ENCODE results near the gene SEMA4B. TPM values are rescaled to one million over a fixed set of nuclear protein-coding genes. Genes with fewer than 3 reads are reported as not detected.

Gene SEMA4B
- total and polyA plus RNA-seq, 9 of the 15 experiments (the other 6 are each of a cell fraction or from before 2014, with no cell fraction given) = 1.3 to 33.6 (median 11.0) TPM

- TF ChIP-seq, protein P1, sequence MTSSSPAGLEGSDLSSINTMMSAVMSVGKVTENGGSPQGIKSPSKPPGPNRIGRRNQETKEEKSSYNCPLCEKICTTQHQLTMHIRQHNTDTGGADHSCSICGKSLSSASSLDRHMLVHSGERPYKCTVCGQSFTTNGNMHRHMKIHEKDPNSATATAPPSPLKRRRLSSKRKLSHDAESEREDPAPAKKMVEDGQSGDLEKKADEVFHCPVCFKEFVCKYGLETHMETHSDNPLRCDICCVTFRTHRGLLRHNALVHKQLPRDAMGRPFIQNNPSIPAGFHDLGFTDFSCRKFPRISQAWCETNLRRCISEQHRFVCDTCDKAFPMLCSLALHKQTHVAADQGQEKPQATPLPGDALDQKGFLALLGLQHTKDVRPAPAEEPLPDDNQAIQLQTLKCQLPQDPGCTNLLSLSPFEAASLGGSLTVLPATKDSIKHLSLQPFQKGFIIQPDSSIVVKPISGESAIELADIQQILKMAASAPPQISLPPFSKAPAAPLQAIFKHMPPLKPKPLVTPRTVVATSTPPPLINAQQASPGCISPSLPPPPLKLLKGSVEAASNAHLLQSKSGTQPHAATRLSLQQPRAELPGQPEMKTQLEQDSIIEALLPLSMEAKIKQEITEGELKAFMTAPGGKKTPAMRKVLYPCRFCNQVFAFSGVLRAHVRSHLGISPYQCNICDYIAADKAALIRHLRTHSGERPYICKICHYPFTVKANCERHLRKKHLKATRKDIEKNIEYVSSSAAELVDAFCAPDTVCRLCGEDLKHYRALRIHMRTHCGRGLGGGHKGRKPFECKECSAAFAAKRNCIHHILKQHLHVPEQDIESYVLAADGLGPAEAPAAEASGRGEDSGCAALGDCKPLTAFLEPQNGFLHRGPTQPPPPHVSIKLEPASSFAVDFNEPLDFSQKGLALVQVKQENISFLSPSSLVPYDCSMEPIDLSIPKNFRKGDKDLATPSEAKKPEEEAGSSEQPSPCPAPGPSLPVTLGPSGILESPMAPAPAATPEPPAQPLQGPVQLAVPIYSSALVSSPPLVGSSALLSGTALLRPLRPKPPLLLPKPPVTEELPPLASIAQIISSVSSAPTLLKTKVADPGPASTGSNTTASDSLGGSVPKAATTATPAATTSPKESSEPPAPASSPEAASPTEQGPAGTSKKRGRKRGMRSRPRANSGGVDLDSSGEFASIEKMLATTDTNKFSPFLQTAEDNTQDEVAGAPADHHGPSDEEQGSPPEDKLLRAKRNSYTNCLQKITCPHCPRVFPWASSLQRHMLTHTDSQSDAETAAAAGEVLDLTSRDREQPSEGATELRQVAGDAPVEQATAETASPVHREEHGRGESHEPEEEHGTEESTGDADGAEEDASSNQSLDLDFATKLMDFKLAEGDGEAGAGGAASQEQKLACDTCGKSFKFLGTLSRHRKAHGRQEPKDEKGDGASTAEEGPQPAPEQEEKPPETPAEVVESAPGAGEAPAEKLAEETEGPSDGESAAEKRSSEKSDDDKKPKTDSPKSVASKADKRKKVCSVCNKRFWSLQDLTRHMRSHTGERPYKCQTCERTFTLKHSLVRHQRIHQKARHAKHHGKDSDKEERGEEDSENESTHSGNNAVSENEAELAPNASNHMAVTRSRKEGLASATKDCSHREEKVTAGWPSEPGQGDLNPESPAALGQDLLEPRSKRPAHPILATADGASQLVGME (CRISPR knock-in tag; IDR thresholded peaks at IDR 0.05) = no peak
- TF ChIP-seq GTF2A2 (tag; IDR thresholded peaks at IDR 0.05) (no peak), POLR3G (IDR thresholded peaks at IDR 0.05; ENCODE audit: extremely low read depth, insufficient read length, insufficient replicate concordance) (no peak), SLC30A9 (CRISPR knock-in tag; IDR thresholded peaks at IDR 0.05) (no peak), TGIF2 (CRISPR knock-in tag; IDR thresholded peaks at IDR 0.05) (no peak), TAF15 (IDR thresholded peaks at IDR 0.05; ENCODE audit: low read depth, low read length) (no peak), ZNF311 (CRISPR knock-in tag; IDR thresholded peaks at IDR 0.05) (no peak), OTX1 (CRISPR knock-in tag; IDR thresholded peaks at IDR 0.05) (no peak), CEBPG (CRISPR knock-in tag; IDR thresholded peaks at IDR 0.05) (no peak), CEBPG (tag; conservative IDR thresholded peaks at IDR 0.05 in 1 of 2, IDR thresholded peaks at IDR 0.05 in 1 of 2) (peak in 1 of 2 experiments; percentile 46; a peak in 1 of 4 replicates), NR2C1 (IDR thresholded peaks at IDR 0.05) (no peak; the same call in 1 of the 2 replicates), NR2C1 (tag; IDR thresholded peaks at IDR 0.05) (0 out of 2 replicates have a peak, but pooled peaks have one; percentile 18), ZBTB26 (CRISPR knock-in tag; IDR thresholded peaks at IDR 0.05) (0 out of 2 replicates have a peak, but pooled peaks have one; percentile 68), FOS (IDR thresholded peaks at IDR 0.05; ENCODE audit: extremely low read depth, insufficient read length) (no peak), JUNB (CRISPR knock-in tag; conservative IDR thresholded peaks at IDR 0.05) (no peak)
- TF ChIP-seq, protein P2, sequence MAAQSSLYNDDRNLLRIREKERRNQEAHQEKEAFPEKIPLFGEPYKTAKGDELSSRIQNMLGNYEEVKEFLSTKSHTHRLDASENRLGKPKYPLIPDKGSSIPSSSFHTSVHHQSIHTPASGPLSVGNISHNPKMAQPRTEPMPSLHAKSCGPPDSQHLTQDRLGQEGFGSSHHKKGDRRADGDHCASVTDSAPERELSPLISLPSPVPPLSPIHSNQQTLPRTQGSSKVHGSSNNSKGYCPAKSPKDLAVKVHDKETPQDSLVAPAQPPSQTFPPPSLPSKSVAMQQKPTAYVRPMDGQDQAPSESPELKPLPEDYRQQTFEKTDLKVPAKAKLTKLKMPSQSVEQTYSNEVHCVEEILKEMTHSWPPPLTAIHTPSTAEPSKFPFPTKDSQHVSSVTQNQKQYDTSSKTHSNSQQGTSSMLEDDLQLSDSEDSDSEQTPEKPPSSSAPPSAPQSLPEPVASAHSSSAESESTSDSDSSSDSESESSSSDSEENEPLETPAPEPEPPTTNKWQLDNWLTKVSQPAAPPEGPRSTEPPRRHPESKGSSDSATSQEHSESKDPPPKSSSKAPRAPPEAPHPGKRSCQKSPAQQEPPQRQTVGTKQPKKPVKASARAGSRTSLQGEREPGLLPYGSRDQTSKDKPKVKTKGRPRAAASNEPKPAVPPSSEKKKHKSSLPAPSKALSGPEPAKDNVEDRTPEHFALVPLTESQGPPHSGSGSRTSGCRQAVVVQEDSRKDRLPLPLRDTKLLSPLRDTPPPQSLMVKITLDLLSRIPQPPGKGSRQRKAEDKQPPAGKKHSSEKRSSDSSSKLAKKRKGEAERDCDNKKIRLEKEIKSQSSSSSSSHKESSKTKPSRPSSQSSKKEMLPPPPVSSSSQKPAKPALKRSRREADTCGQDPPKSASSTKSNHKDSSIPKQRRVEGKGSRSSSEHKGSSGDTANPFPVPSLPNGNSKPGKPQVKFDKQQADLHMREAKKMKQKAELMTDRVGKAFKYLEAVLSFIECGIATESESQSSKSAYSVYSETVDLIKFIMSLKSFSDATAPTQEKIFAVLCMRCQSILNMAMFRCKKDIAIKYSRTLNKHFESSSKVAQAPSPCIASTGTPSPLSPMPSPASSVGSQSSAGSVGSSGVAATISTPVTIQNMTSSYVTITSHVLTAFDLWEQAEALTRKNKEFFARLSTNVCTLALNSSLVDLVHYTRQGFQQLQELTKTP (IDR thresholded peaks at IDR 0.05; ENCODE audit: low read depth in 1 of 2, partially characterized antibody in 2 of 2) = peak; percentile 70 to 79
Observed at GRCh38 chr15:90184119-90184785, 16.9 kb upstream of the SEMA4B start (continued).
